Nephron progenitor cell (in vitro differentiated cells): ENCODE measurements around the gene CCS.

Experiments used
- DNase-seq: peaks from one replicate; pipeline ENCODE4 v3.0.0; 2021
- H3K27ac Mint-ChIP-seq: 2 replicates; pipeline ENCODE4 v1.8.0; 2021; ENCODE audit warnings: mild to moderate bottlenecking, moderate library complexity, mixed read lengths
- H3K27me3 Mint-ChIP-seq: 2 replicates; pipeline ENCODE4 v1.8.0; 2021; ENCODE audit warnings: mild to moderate bottlenecking, low read depth, mixed read lengths; ENCODE audit not compliant: poor library complexity
- H3K36me3 Mint-ChIP-seq: 2 replicates; pipeline ENCODE4 v1.8.0; 2021; ENCODE audit warnings: low read depth, mixed read lengths
- H3K4me1 Mint-ChIP-seq: 2 replicates; pipeline ENCODE4 v1.8.0; 2021; ENCODE audit warnings: mixed read lengths
- H3K4me3 Mint-ChIP-seq: 2 replicates; pipeline ENCODE4 v1.8.0; 2021; ENCODE audit warnings: mild to moderate bottlenecking, moderate library complexity, mixed read lengths
- H3K9me3 Mint-ChIP-seq: 2 replicates; pipeline ENCODE4 v1.8.0; 2021; ENCODE audit warnings: mild to moderate bottlenecking, moderate library complexity, mixed read lengths
- CTCF ChIP-seq: fragments of 200-600 bp; sonication (generic); IDR thresholded peaks from 2 replicates; pipeline ENCODE4 v1.5.0; 2021; ENCODE audit warnings: antibody characterized with exemption

CCS gene

GRCh38 chr11:66546966-66547661, 45.9 kb upstream of the CCS start:
- Mint-ChIP-seq H3K36me3 (peaks cover 16% of the 10 kb centered on the region), H3K4me3 (peak overlapping the region; percentile 71), H3K4me1 (peaks cover 75% of the 10 kb centered on the region), H3K9me3 (no peaks in the 10 kb centered on the region), H3K27ac (peak overlapping the region; percentile 57), H3K27me3 (no peaks in the 10 kb centered on the region)
- TF ChIP-seq CTCF: no peak
- DNase-seq: peak; percentile 41

- H3K9me3 Mint-ChIP-seq: no peaks in the 10 kb centered on the region
- H3K36me3 Mint-ChIP-seq: peaks cover 18% of the 10 kb centered on the region
- H3K4me1 Mint-ChIP-seq: peaks cover 70% of the 10 kb centered on the region
- H3K4me3 Mint-ChIP-seq: peak overlapping the region; percentile 71
- H3K27ac Mint-ChIP-seq: peak overlapping the region; percentile 42
- TF ChIP-seq CTCF: no peak
- H3K27me3 Mint-ChIP-seq: no peaks in the 10 kb centered on the region
- DNase-seq: peak; percentile 62
Observed at GRCh38 chr11:66547662-66548009, 45.3 kb upstream of the CCS start.

GRCh38 chr11:66548041-66548440, 44.9 kb upstream of the CCS start:
- no peak for TF ChIP-seq CTCF
- H3K36me3 Mint-ChIP-seq: peaks cover 21% of the 10 kb centered on the region
- H3K27ac Mint-ChIP-seq: peak overlapping the region; percentile 84
- peaks cover 66% of the 10 kb centered on the region for H3K4me1 Mint-ChIP-seq
- DNase-seq: no peak
- H3K4me3 Mint-ChIP-seq: peak overlapping the region; percentile 71
- H3K27me3 Mint-ChIP-seq: no peaks in the 10 kb centered on the region
- H3K9me3 Mint-ChIP-seq: no peaks in the 10 kb centered on the region

GRCh38 chr11:66548774-66549630, 44.0 kb upstream of the CCS start:
- no peaks in the 10 kb centered on the region for H3K9me3 Mint-ChIP-seq
- no peaks in the 10 kb centered on the region for H3K27me3 Mint-ChIP-seq
- peaks cover 21% of the 10 kb centered on the region for H3K36me3 Mint-ChIP-seq
- H3K4me3 Mint-ChIP-seq: peak overlapping the region; percentile 71
- H3K27ac Mint-ChIP-seq: peak overlapping the region; percentile 84
- peaks cover 57% of the 10 kb centered on the region for H3K4me1 Mint-ChIP-seq
- TF ChIP-seq CTCF: no peak
- no peak for DNase-seq

GRCh38 chr11:66549696-66550095, 43.3 kb upstream of the CCS start:
- Mint-ChIP-seq H3K36me3 (peaks cover 25% of the 10 kb centered on the region), H3K27me3 (no peaks in the 10 kb centered on the region), H3K27ac (no peak overlapping the region), H3K9me3 (no peaks in the 10 kb centered on the region), H3K4me3 (no peak overlapping the region), H3K4me1 (peaks cover 50% of the 10 kb centered on the region)
- DNase-seq: no peak
- no peak for TF ChIP-seq CTCF
